Dedifferentiated amniotic fluid mesenchymal stem cell (primary cell): Measurements from ENCODE around the gene TAF9.
"Not testable (repeated sequence)": the region's sequence is repeated elsewhere in the genome, so short reads cannot be mapped to it uniquely, and the experiment has no call there.

Source experiments
- DNase-seq: peaks from one replicate; pipeline ENCODE4 v3.0.0-alpha.2; 2016; ENCODE audit errors: extremely low spot score

Gene TAF9

DNA sequence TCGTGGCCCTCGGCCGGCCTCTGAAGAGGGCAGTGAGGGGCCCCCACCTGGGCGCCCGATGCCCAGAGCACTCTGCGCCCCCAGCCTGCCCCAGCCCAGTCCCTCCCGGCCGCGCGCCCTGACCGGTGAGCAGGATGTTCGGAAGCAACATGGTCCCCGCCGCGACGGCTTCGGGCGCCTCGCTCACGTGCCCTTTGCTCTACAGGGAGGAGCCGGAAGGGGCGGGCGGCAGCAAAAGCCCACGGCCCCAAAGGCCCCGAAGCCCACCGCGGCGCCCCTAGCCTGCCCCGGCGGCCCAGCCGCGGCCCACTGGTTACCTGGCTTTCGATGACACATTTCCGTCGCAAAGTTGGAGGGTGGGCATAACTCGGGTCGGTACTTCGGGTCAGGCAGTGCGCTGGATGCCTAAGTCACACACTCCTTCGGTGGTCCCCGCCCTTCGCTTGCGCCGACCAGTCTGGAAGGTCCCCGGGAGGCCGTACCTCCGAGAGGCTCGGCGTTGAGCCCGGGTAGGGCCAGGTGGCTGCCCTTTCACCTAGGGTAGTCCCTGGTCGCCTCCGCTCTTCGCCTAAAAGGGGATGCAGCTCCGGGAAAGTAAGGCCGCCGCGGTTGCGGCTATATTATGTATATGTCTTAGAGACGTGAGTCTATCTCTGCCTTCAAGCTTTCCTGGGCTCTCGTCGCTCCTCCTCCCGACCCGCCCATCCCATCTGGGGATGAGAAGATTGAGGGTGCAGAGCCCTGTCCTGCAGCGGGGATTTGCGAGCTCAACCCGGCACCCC lies at the start of gene TAF9, which contains the start of the genes AK6 and RAD17:
Gene TAF9 (minus strand): TSS at position 181 of the 782 bp plus-strand sequence. CDS start 3,783 bp downstream, outside the sequence.
Gene AK6 (minus strand): TSS at position 181 of the 782 bp plus-strand sequence. CDS start 30 bp downstream, at position 151.
Gene RAD17 (plus strand): TSS at position 479 of the 782 bp plus-strand sequence. CDS start 2,391 bp downstream, outside the sequence.
- peak; percentile 80 for DNase-seq

GRCh38 chr5:69418554-69418953 lies 49.2 kb upstream of the TAF9 start:
- DNase-seq: no peak

- no peak for DNase-seq
Observed at GRCh38 chr5:69416699-69417098, 47.4 kb upstream of the TAF9 start.

GRCh38 chr5:69416180-69416579 lies 46.9 kb upstream of the TAF9 start:
- DNase-seq: no peak

- DNase-seq: no peak
Observed at GRCh38 chr5:69415584-69415958, 46.3 kb upstream of the TAF9 start.

GRCh38 chr5:69414885-69415583 lies 45.7 kb upstream of the TAF9 start, which contains the start of gene MARVELD2:
TSS of gene MARVELD2 (plus strand) at chr5:69415116. CDS start at chr5:69419386, 4,270 bp downstream.
- peak; percentile 60 for DNase-seq

- no peak for DNase-seq
Observed at GRCh38 chr5:69404659-69405330, 35.5 kb upstream of the TAF9 start.

- no peak for DNase-seq
Observed at GRCh38 chr5:69378376-69378775, 9.1 kb upstream of the TAF9 start.

DNA sequence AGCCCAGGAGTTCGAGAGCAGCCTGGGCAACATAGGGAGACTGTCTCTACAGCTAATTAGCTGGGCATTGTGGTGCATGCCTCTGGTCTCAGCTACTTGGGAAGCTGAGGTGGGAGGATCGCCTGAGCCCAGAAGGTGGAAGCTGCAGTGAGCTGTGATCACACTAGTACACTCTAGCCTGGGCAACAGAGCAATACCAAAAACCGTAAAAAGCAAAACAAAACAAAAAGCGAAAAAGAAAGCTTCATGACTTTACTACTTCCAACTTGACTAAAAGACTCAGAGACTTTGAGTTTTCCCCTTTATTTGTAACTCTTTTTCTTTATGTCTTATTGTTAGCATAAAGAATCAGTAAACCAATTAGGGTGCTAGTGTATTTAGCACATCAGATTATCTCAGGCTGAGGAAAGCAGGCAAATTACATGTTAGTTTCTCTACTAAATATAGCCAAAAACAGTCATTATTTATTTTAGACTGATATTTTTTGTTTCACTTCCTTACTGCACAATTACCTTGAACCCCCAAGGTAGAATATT lies 5.7 kb upstream of the TAF9 start:
- DNase-seq: no peak

- DNase-seq: no peak
Observed at GRCh38 chr5:69372394-69372793, 3.1 kb upstream of the TAF9 start.

GRCh38 chr5:69370335-69370734 lies 1.0 kb upstream of the TAF9 start:
- not testable (repeated sequence) for DNase-seq

DNA sequence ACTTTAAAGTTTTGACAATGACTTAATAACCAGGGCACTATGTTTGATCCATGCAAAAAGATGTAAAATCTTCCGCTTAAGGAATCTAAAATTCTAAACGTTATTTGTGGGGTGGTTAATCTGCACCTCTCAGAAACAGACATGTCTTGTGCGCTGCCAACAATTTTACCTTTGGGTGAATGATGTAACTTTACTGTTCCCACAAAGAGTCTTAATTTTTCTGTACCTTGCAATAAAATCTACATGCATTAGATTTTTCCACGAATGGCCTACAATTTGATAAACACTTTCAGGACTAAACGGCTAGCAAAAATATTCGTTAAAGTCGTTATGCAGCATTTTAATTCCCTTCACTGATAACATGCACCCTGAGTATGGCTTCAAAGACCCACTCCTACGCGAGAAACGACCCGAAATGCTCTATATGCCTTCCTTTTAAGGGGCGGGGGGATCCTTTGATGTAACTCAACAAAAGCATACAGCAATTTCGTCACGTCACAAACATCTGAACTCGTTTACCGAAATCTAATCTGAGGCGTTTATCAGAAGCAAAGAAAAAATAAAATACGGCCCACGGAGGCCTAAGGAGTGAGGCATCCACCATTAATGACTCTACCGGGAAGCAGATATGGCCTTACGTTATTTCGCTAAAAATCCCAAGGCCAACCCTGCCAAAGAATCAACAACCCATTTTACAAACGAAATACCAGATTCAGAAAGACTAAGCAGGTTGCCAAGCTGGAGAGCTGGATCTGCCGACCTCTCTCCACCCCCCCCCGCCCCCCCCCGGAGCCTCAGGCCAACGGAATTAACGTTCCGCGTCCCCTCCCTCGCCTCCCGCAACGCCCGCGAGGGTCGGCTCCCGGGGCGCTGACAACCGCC lies 621 bp downstream of the TAF9 start:
- peak; percentile 17 for DNase-seq

DNA sequence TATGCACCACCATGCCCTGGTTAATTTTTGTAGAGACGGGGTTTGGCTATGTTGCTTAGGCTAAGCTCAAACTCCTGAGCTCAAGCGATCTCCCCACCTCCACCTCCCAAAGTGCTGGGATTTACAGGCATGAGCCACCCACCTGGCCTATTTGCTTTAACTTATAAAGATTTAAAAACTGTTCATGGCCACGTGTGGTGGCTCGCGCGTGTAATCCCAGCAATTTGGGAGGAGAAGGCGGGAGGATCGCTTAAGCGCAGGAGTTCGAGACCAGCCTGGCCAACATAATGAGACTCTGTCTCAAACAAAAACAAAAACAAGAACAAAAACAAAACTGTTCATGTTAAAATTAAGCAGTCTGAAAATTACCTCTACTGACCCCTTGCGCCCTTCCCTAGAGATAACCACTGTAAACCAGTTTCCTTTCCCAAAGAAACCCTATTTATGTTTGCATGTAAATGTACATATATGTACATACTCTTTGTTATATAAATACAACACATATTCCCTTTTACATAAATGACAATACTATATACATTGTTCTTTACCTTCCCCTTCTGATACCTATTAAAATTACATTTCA lies 1.5 kb downstream of the TAF9 start:
- no peak for DNase-seq

- DNase-seq: no peak
Observed at GRCh38 chr5:69364850-69365249, 4.5 kb downstream of the TAF9 start.

DNA sequence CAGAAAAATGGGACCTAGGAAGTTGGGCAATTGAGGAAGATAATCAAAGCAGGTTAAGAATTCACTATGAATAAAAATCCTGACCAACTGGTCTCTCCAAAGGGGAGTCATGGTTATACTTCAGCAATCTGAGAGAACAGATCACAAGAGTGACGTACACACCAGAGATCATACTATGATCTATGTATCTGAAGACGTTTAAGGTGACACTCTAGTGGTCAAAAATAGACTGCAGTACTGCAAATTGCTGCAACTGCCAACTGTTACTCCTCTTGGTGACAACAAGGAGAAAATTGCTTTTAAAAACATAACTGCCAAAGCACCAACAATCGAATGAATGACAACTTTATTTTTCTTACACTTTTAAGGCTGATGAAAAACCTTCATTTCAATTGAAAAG lies 4.9 kb downstream of the TAF9 start:
- DNase-seq: no peak

DNA sequence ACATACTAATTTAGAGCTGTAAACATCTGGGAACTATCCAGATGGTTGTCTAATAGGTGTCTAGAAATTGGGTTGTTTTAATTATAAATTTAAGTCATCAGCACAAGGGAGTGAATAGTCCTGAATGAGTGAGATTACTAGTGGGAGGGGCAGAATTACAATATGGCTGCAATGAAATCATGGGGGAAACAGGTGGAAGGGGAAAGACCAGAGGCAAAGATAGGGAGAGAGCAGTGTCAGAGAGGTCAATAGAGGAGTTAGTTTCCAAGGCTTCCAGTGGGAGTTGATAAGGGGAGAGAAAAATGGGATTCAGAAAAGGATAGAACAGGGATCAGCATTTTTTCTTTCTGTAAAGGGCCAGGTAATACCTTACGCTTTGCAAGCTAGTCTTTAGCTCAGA lies 8.9 kb downstream of the TAF9 start:
- DNase-seq: no peak

DNA sequence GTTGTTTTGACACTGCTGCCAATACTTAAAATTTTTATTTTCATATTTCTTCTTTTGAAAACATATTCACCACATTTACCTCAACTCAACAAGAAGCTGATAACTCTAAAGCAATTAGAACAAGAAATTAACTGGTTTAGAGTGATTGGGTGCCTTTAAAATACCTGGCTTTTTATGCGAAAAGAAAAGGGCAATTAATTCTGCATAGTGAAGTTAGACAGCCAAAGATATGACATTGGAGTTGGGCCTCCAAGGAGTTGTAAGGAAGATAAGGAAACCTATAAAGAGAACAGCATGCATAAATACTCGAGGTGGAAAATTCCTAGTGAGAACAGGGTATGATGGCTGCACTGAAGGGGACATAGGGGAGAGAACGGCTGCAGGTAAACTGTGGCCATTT lies 9.6 kb downstream of the TAF9 start:
- DNase-seq: no peak

- DNase-seq: no peak
Observed at GRCh38 chr5:69350664-69351063, 18.7 kb downstream of the TAF9 start.

GRCh38 chr5:69343083-69343482 lies 26.2 kb downstream of the TAF9 start:
- no peak for DNase-seq

DNA sequence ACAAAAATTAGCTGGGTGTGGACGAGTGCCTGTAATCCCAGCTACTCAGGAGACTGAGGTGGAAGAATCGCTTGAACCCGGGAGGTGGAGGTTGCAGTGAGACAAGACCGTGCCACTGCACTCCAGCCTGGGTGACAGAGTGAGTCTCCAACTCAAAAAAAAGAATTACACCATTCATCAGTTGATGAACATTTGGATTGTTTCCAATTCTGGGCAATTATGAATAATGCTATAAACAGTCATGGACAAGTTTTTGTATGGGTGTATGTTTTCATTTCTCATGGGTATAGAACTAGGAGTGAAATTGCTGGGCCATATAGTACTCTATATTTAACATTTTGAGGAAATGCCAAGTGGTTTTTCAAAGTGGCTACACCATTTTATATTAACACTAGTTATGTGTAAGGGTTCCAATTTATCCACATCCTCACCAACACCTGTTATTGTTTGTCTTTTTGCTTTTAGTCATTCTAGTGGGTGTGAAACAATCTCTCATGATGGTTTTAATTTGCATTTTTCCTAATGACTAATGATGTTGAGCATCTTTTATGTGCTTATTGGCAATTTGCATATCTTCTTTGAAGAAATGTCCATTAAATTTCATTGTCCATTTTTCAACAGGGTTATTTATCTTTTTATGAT lies 27.7 kb downstream of the TAF9 start:
- DNase-seq: no peak
